Measurements from ENCODE around the gene RBKS.

GRCh38 chr2:27754831-27755230 lies 135.4 kb downstream of the RBKS start:
- TF ChIP-seq CTCF (conservative IDR thresholded peaks at IDR 0.05 in 1 of 2, IDR thresholded peaks at IDR 0.05 in 1 of 2; ENCODE audit: low read depth in 1 of 2, low read length in 2 of 2), result no peak
- TF ChIP-seq EZH2 (IDR thresholded peaks at IDR 0.05; ENCODE audit: low read length, missing control alignments), result no peak
